K562 (cell line): ENCODE measurements around the gene NUP160. TPM values are rescaled to one million over a fixed set of nuclear protein-coding genes. Genes with fewer than 3 reads are reported as not detected.
"Not testable (repeated sequence)": the region's sequence is repeated elsewhere in the genome, so short reads cannot be mapped to it uniquely, and the experiment has no call there.

Experiments used
- ATAC-seq: fragments of 200-7000 bp; cut with Tn5 transposase; 3 replicates; pipeline ENCODE4 v1.9.1; 2020; ENCODE audit warnings: moderate library complexity
- BruUV-seq: library from RNA; stranded (reverse); fragments of 400-500 nt; replicated peaks from 2 replicates; lab custom pipeline; 2021; lab: Mats Ljungman, UMichigan
- CTCF ChIA-PET: fragments of 300-600 bp; formaldehyde crosslinking; extraction: SDS; loops from one replicate; lab custom pipeline; 2021; ENCODE audit warnings: low intra/inter-chr PET ratio; lab: Yijun Ruan, JAX
- POLR2A ChIA-PET: fragments of 300-600, 350-650 bp; sonication (Branson Sonifier 250); formaldehyde crosslinking; extraction: SDS; loops from one replicate; lab custom pipeline; 2021; ENCODE audit warnings: antibody characterized with exemption, inconsistent platforms; lab: Yijun Ruan, JAX
- DNase-seq, 4 experiments: peaks; one replicate each; pipeline versions ENCODE4 v3.0.0 to v3.0.0-alpha.2; 2011 to 2018; ENCODE audit warnings: low spot score in 3 of 4, mixed read lengths in 3 of 4; ENCODE audit errors: extremely low read depth in 1 of 4
- FAIRE-seq: peaks from 2 replicates; lab custom pipeline; 2011; peaks lifted over from hg19 to GRCh38; lab: Jason Lieb, UNC
- H2AFZ ChIP-seq: 2 replicates; pipeline ENCODE4 v1.6.0; 2011; ENCODE audit warnings: low read depth, low read length, control low read depth, inconsistent platforms
- H3K27ac ChIP-seq: fragments of 200-600 bp; 3 replicates; pipeline ENCODE4 v1.8.0; 2011; ENCODE audit warnings: low read depth, mild to moderate bottlenecking, control low read depth, inconsistent platforms, low read length, moderate library complexity, mixed read lengths; ENCODE audit errors: extremely low read depth
- H3K27me3 ChIP-seq, 2 experiments: fragments of 300-600 bp in 1 of 2; 2 replicates in 1 of 2; 3 replicates in 1 of 2; pipeline versions ENCODE4 v1.6.0 to v1.8.0; 2011; ENCODE audit warnings: inconsistent platforms in 2 of 2, low read length in 2 of 2, mild to moderate bottlenecking in 1 of 2, mixed read lengths in 1 of 2, moderate library complexity in 1 of 2; ENCODE audit not compliant: control insufficient read depth in 2 of 2, insufficient read depth in 2 of 2
- H3K36me3 ChIP-seq: fragments of 300-600 bp; 3 replicates; pipeline ENCODE4 v1.8.0; 2011; ENCODE audit warnings: mild to moderate bottlenecking, low read length, inconsistent platforms; ENCODE audit not compliant: control insufficient read depth, insufficient read depth
- H3K4me1 ChIP-seq, 2 experiments: fragments of 200-600 bp in 1 of 2; replicated peaks in 1 of 2; 2 replicates in 1 of 2; 3 replicates in 1 of 2; pipeline versions ENCODE4 v1.5.1 to v1.8.0; 2011; ENCODE audit warnings: inconsistent platforms in 2 of 2, low read length in 2 of 2, mild to moderate bottlenecking in 1 of 2, mixed read lengths in 1 of 2, moderate library complexity in 1 of 2; ENCODE audit not compliant: control insufficient read depth in 2 of 2, insufficient read depth in 2 of 2
- H3K4me2 ChIP-seq: 2 replicates; pipeline ENCODE4 v1.6.1; 2011; ENCODE audit warnings: low read length, control low read depth, inconsistent platforms, mixed read lengths; ENCODE audit not compliant: insufficient read depth
- H3K4me3 ChIP-seq: fragments of 200-600 bp; sonication (generic), shearing (Covaris generic); 2 replicates; pipeline ENCODE4 v1.5.1; 2016; ENCODE audit warnings: control low read depth, inconsistent platforms
- H3K79me2 ChIP-seq: fragments of 200-600 bp; 3 replicates; pipeline ENCODE4 v1.8.0; 2011; ENCODE audit warnings: low read length, inconsistent platforms; ENCODE audit not compliant: control insufficient read depth, insufficient read depth
- H3K9ac ChIP-seq, 2 experiments: 2 replicates each; pipeline versions ENCODE4 v1.6.0 to v1.6.1; 2011; ENCODE audit warnings: low read depth in 2 of 2, low read length in 2 of 2, control low read depth in 1 of 2, inconsistent platforms in 1 of 2, mild to moderate bottlenecking in 1 of 2, mixed read lengths in 1 of 2; ENCODE audit not compliant: insufficient read depth in 1 of 2
- H3K9me1 ChIP-seq: one replicate; pipeline ENCODE4 v1.6.0; 2011; ENCODE audit warnings: inconsistent platforms, mild to moderate bottlenecking, low read length, moderate library complexity; ENCODE audit not compliant: control insufficient read depth, insufficient read depth
- H3K9me3 ChIP-seq: replicated peaks from 2 replicates; pipeline ENCODE4 v1.5.1; 2011; ENCODE audit warnings: low read depth, low read length, inconsistent platforms; ENCODE audit not compliant: control insufficient read depth, insufficient read depth
- H4K20me1 ChIP-seq: replicated peaks from 2 replicates; pipeline ENCODE4 v1.6.1; 2011; ENCODE audit warnings: low read length, inconsistent platforms, mixed read lengths; ENCODE audit not compliant: control insufficient read depth, insufficient read depth
- CBX3 ChIP-seq, 2 experiments: IDR thresholded peaks; 1 replicate in 1 of 2; 2 replicates in 1 of 2; pipeline ENCODE4 v1.6.1; 2012; ENCODE audit warnings: inconsistent platforms in 2 of 2, low read length in 2 of 2, borderline replicate concordance in 1 of 2, control low read depth in 1 of 2
- CBX5 ChIP-seq: IDR thresholded peaks from 2 replicates; pipeline ENCODE4 v1.6.1; 2014; ENCODE audit warnings: low read depth, borderline replicate concordance
- TRIM24 ChIP-seq, 2 experiments: fragments of 450-650 bp; IDR thresholded peaks; 2 replicates each; pipeline ENCODE4 v1.6.1; 2016
- TRIM28 ChIP-seq: fragments of 450-650 bp; IDR thresholded peaks from 2 replicates; pipeline ENCODE4 v1.6.1; 2017
- ZNF280A ChIP-seq: fragments of 450-650 bp; IDR thresholded peaks from 2 replicates; pipeline ENCODE4 v1.6.1; 2018; ENCODE audit warnings: mild to moderate bottlenecking, low read depth; ENCODE audit not compliant: partially characterized antibody
- ZNF280B ChIP-seq: fragments of 250-450 bp; sonication (Bioruptor Pico); IDR thresholded peaks from 2 replicates; pipeline ENCODE4 v1.5.1; 2021; ENCODE audit warnings: mild to moderate bottlenecking
- ZNF445 ChIP-seq: fragments of 250-450 bp; sonication (Bioruptor Pico); IDR thresholded peaks from 2 replicates; pipeline ENCODE4 v1.4.0; 2020; ENCODE audit warnings: low read depth, mild to moderate bottlenecking, moderate library complexity
- WGBS: fragments of 100-300 bp; shearing (Covaris generic); methylation state at CpG from one replicate; pipeline ENCODE4 v1.1.6; 2016; ENCODE audit warnings: low coverage, mixed read lengths; ENCODE audit not compliant: insufficient coverage; ENCODE audit errors: missing lambda C conversion rate; 5-methylcytosine and 5-hydroxymethylcytosine counted together
- in situ Hi-C: fragments of 300-500 bp; cut with MboI; formaldehyde crosslinking; loops from 4 replicates; pipeline ENCODE4 v1.15.0; 2018; ENCODE audit warnings: inconsistent platforms, mixed read lengths
- intact Hi-C: fragments of 100-400 bp; cut with micrococcal nuclease; formaldehyde crosslinking; loops from 2 replicates; pipeline ENCODE4 v1.14.2; 2022
- polyA plus RNA-seq, 8 experiments: library from polyadenylated mRNA; depleted of rRNA in 4 of 8; stranded (reverse) in 5 of 8; unstranded in 3 of 8; fragments of >200 nt; fragmentation: Nextera tagmentation in 2 of 8; fragmentation: Illumina TruSeq in 1 of 8; extraction: Ambion mirVana in 2 of 8; extraction: Trizol in 1 of 8; gene quantifications; 2 replicates each; pipeline versions ENCODE4 v1.2.1 to v1.2.3, GENCODE V29; 2011 to 2014; ENCODE audit warnings: inconsistent platforms in 1 of 8, missing spikeins in 1 of 8
- total RNA-seq, 7 experiments: library from RNA; depleted of rRNA in 6 of 7; stranded (reverse); fragments of >200 nt in 6 of 7; fragmentation: Illumina TruSeq in 2 of 7; extraction: Trizol in 2 of 7; gene quantifications; 2 replicates each; pipeline versions ENCODE4 v1.2.1 to v1.2.3, GENCODE V29; 2011 to 2021; ENCODE audit warnings: low replicate concordance in 1 of 7

NUP160 gene
- total and polyA plus RNA-seq, 9 of the 15 experiments (the other 6 are each of a cell fraction or from before 2014, with no cell fraction given) = 41.5 to 112 (median 65.0) TPM

- H3K9ac ChIP-seq, H3K9me3 ChIP-seq, H3K9me1 ChIP-seq, H3K4me3 ChIP-seq, intact Hi-C loops, CTCF ChIA-PET, H3K79me2 ChIP-seq: not testable (repeated sequence)
- TF ChIP-seq TRIM28 (peak; percentile 96), CBX5 (peak; percentile 94), ZNF280B (CRISPR knock-in tag) (peak; percentile 84), CBX3 (IDR thresholded peaks at IDR 0.05; ENCODE audit: borderline replicate concordance in 1 of 2, low read length in 2 of 2) (peak in 1 of 2 experiments; percentile 90; a peak in 2 of 3 replicates), ZNF445 (CRISPR knock-in tag) (peak; percentile 89), ZNF280A (peak; percentile 43), TRIM24 (IDR thresholded peaks at IDR 0.05) (peak in 1 of 2 experiments; percentile 83; a peak in 2 of 4 replicates)
- TF ChIP-seq, all 486 proteins: peak for 7; not testable (repeated sequence) for 479
- POLR2A ChIA-PET, H3K4me1 ChIP-seq, FAIRE-seq, in situ Hi-C loops, H3K27me3 ChIP-seq, BruUV-seq, H3K36me3 ChIP-seq, H3K27ac ChIP-seq, ATAC-seq, H4K20me1 ChIP-seq, H2AFZ ChIP-seq, H3K4me2 ChIP-seq: not testable (repeated sequence)
- peak in 1 of 4 experiments; percentile 18 for DNase-seq
- WGBS = 18% methylated on average over 10 of the region's 10 CpGs
Measured at GRCh38 chr11:47875858-47876257, 27.7 kb upstream of the NUP160 start.
